GM18517 (cell line): ENCODE data around the gene CMTM5.
"Not testable (repeated sequence)": the region's sequence is repeated elsewhere in the genome, so short reads cannot be mapped to it uniquely, and the experiment has no call there.

Experiments used
- ATAC-seq: cut with Tn5 transposase; IDR thresholded peaks from one replicate; pipeline ENCODE4 v1.9.1; 2021; ENCODE audit warnings: mild to moderate bottlenecking, moderate library complexity; ENCODE audit not compliant: unreplicated experiment

The CMTM5 gene

DNA sequence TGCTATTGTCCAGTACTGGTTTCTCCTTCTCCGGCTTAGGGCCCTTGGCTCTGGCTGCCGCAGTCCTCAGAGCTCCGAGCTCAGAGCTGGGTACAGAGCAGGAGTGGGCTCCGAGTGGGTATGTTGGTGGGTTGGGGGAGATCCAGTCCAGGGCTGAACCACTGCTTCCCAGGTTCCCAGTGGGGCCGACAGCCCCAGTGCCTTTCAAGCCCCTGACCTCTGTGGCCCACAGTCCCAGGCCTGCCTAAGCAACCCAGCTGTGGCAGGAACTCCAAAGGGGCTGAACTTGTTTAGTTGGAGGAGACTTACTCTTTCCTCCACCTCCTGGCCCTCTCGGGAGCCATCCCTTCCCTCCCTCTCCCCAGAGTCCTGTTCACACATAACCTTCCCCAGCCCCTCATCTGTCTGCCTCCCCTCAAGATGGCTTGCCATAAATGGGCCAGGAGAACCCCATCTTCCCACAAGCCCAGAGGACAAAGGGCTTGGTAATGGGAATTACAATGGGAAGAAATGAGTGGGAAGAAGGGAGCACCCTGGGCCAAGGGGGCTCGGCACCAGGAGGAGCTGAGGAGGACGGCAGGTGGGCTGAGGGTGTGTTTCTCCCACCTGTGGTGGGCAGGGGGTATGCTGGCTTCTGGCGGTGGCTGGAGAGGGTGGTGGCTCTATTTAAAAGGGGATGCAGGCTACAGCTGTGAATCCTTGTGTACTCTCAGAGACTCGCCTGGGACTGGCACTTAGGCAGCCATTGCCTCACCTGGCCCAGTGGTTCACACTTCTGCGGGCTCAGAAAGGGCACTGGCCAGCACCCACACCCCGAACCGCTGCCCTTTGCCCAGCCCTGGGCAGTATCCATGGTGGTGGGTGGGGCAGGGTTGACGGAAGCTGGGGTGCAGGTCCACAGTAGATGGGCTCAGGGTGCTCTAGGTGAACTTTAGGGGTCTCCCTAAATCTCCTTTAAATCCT is 35.0 kb downstream of the CMTM5 start:
- ATAC-seq: no peak

DNA sequence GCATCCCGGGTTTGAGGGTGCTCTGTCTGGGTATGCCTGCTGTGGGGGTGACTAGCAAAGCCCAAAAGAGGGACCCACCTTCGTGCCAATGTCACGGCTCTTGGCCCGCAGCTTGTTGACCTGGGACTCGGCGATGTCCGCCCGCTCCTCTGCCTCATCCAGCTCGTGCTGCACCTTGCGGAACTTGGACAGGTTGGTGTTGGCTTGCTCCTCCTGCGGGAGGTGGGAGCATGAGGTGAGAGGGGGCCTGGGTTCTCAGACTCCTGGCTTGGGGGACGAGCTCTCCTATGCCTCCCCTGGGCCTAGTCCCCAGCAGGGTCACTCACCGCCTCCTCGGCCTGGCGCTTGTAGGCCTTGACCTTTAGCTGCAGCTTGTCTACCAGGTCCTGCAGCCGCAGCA is 36.8 kb downstream of the CMTM5 start:
- no peak for ATAC-seq

DNA sequence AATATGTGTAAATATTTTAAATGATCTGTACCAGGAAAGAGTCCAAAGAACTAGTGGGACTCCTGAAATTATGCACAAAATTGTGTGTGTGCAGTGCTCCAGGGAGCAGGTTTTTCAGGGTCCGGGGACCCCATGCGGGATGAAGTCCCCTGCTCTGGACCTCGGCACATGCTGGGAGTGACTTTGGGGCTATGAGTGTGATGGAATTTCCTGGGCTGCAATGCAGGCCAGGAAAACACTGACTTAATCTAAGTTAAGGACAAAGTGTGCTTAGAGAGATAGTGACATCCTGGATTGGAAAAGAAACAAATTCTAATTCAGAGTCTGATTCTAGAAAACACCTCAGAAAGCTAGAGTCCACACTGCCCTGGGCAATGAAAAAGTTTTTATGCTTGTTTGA is 37.4 kb downstream of the CMTM5 start:
- ATAC-seq: no peak

DNA sequence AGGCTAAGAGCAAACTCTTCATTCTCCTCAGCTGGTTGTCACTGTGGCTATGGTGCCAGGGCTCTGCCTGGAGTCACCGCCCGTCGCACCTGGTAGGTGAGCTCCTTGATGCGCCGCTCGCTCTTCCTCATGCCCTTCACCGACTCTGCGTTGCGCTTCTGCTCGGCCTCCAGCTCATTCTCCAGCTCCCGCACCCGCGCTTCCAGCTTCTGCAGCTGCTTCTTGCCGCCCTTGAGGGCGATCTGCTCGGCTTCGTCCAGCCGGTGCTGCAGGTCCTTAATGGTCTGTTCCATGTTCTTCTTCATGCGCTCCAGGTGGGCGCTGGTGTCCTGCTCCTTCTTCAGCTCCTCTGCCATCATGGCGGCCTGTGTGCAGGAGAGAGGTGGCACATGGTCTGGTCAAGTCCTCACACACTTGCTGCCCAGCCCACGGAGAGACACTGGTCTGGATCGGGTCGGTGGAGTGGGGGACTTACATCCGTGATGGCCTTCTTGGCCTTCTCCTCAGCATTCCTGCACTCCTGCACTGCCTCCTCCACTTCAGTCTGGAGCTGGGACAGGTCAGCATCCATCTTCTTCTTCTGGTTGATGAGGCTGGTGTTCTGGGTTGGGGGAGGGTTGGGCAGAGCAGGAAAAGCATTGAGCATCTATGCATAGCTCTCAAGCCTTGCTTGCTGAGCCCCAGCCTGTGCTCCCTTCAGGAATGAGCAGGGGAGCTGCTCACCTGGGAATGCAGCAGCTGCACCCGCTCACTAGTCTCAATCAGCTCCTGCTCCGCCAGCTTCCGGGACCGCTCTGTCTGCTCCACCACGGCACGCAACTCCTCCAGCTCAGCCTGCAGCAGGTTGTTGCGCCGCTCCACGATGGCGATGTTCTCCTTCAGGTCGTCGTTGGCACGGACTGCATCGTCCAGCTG is 38.3 kb downstream of the CMTM5 start:
- no peak for ATAC-seq

- no peak for ATAC-seq
These were observed 39.3 kb downstream of the CMTM5 start for GRCh38 chr14:23415821-23416778.

DNA sequence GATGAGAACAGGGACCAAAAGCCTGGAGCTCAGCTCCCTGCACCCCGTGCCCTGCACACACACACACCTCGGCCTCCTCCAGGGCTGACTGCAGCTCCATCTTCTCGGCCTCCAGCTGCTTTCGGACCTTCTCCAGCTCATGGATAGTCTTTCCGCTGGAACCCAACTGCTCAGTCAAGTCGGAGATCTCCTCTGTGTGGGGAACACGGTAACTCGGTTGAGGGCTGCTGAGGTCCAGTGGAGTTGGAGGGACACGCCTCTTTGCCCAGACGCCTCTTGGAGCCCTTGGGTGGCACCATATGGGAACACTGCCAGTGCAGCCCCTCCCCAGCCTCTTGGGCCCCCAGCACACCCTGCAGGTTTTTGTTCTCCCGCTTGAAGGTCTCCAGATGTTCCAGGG is 40.0 kb downstream of the CMTM5 start:
- ATAC-seq: no peak

- ATAC-seq: not testable (repeated sequence)
These were observed 40.4 kb downstream of the CMTM5 start for GRCh38 chr14:23417269-23417668.

GRCh38 chr14:23418021-23418420 is 41.2 kb downstream of the CMTM5 start:
- ATAC-seq: no peak

DNA sequence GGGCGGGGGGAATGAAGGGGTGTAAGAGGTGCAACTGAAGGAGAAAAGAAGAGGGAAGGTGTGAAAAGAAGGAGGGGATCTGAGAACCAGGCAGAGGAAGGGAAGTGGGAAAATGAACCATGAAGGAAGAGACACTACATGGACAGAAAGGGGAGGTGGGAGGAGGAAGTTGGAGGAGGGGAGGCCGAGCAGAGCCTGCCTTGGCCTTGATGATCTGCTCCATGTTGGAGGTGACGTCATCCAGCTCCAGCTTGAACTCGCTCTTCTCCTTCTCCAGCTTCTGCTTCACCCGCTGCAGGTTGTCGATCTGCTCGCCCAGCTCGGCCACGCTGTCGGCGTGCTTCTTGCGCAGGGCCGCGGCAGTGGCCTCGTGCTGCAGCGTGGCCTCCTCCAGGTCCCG is 42.8 kb downstream of the CMTM5 start:
- ATAC-seq: not testable (repeated sequence)

DNA sequence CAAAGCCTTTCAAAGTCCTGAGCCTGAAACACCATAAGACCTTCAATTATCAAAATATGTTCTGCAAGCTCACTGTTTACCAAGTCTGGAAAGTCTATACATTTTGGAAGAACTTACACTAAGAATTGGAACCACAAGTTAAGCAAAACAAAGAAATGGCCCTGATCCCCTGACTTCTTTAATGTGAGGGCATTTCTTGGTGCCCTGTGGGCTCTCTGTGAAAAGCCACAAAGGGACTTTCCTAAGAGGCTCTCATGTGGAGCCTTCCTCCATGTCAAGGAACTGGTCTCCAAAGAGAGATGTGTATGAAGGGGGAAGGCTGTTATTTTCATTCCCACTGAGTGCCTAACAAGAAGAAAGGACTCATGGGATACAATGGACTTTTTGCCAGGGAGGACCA is 44.7 kb downstream of the CMTM5 start:
- ATAC-seq: no peak

GRCh38 chr14:23423657-23424056 is 46.8 kb downstream of the CMTM5 start:
- no peak for ATAC-seq

DNA sequence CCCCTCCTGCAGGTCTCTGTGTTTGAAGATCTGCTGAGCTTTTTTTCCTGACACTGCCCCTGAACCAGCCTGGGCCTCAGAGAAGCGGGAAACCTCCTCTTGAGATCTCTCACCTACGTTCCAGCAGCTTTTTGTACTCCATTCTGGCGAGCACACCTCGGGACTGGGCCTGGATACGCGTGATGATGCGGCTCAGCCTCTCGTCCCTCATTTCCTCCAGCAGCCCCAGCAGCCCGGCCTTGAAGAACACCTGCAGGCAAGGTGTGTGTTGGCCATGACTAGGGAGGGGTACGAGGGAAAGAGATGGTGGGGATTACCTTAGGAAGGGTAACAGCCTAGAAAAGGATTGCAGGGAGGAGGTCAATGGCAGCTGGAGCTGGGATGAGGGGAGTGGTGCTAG is 48.3 kb downstream of the CMTM5 start:
- no peak for ATAC-seq

DNA sequence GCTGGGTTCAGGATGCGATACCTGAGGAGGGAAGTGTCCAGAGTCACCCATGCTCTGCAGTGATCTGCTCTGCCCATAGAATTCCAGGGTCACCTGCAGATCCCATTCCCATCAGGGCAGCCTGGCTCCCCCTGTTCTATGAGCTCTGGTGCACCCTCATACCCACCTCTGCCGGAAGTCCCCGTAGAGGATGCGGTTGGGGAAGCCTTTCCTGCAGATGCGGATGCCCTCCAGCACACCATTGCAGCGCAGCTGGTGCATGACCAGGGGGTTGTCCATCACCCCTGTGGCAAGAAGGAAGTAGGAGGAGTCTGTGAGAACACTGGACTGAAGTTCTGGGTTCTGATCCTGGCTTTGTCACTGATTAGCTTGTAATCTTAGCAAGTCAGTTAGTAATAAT is 49.0 kb downstream of the CMTM5 start:
- ATAC-seq: not testable (repeated sequence)

GRCh38 chr14:23428686-23429495 is 52.0 kb downstream of the CMTM5 start:
- ATAC-seq: no peak
